ENCODE measurements around the gene KNCN.
A peak's percentile ranks its signal among the peaks of the same experiment; 100 is the strongest.

Gene KNCN

DNA sequence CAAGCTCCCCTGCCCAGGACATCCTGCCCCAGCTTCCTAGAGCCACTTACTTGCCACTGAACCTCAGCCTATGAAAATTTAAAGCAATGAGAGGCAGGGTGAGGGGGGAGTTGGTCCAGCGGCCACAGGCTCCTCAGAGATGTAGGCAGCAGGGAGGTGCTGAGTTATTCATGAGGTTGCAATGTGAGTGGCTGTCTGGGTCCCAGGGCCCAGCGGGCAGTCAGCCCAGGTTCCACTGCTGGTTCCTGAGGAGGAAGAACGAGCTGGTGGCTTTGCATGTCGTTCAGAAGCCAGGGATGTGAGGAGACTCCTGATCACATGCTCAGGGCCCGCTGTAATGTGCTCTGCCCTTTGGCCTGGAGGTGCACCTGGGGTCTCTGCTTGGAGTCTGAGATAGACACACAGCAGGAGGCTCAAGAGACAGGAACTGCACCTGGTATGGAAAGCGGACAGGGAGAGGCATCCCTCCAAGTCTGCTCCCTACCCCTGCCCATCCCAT is at the start of gene KNCN:
Gene KNCN, minus strand, starts transcription at position 51 of the 499 bp plus-strand sequence. CDS start 432 bp downstream, outside the sequence.
- no peak for DNase-seq (ENCODE audit: low spot score)

DNA sequence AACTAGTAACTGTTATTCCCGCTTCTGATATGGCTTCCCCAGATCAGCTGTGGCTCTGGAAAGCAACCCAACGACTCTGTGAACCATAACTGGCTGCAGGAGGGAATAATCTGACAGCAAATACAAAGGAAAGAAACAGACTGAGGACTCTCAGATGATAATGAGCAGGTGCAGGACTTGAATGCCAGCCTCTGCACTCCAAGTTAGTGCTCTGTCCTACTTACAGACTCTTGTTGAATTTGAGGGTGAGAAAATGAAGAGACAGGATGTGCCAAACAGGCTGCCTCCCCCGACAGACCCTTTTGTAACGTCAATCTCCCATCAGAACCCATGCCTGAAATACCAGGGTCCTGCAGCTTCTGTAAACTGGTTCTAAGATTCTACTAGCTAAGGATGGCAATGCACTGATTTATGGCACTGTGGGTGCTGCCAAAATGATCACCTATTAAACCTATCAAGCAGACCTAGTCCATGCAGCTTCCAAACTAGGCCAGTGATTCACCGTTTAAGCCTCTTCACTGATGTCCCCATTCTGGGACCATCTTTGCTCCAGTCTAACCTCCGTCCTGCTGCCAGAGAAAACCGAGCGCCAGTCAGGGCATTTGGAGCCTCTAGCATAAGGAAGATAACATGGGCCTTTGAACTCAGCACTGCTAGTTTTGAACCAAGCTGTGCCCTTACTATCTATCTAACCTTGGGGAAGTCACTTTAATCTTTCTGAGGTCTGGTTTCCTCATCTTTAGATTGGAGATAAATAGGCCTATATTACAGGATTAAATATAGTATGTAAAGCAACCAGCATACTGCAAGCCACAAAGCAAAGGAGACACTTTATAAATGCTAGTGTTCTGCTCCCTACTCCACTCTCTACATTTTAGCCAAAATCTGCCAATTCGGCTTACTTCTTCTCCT is 47.9 kb upstream of the KNCN start:
- DNase-seq (ENCODE audit: low spot score) = no peak

- DNase-seq (ENCODE audit: low spot score) = no peak
Observed at GRCh38 chr1:46596846-46597245, 45.4 kb upstream of the KNCN start.

DNA sequence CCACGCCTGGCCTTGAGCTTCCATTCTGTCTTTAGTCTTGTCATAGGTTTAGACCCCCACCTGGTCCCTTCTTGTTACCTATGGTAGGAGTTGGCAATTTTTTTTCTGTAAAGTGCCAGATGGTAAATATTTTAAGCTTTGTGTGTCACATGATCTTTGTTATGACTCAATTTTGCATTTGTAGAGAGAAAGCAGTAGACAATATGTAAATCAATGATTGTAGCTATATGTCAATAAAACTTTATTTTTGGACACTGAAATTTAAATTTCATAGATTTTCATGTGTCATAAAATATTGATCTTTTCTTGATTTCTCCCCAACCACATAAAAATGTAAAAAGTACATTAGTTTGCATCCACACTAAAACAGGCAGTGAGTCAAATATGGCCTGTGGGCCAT is 44.6 kb upstream of the KNCN start:
- no peak for DNase-seq (ENCODE audit: low spot score)

- DNase-seq (ENCODE audit: low spot score) = no peak
Observed at GRCh38 chr1:46595127-46595526, 43.7 kb upstream of the KNCN start.

- DNase-seq (ENCODE audit: low spot score) = no peak
Observed at GRCh38 chr1:46594063-46594462, 42.6 kb upstream of the KNCN start.

DNA sequence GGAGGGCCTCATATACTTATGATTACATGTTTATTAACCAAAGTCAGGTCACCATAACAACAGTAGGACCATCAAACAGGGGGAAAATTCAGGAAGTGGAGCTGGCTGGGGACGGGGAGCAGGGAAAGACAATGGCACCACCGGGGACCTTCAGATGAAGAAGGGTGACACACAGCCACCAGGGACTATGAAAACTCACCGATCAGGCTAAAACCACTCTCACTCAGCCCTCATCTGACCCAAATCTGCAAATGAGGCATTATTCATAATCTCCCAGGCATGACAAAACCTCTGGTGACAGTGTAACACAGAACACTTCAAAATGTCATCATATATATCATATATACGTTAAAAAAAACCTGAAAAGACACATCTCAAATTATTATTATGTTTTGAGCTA is 41.4 kb upstream of the KNCN start:
- DNase-seq (ENCODE audit: low spot score) = no peak

GRCh38 chr1:46589529-46589928 is 38.1 kb upstream of the KNCN start:
- DNase-seq (ENCODE audit: low spot score) = no peak

DNA sequence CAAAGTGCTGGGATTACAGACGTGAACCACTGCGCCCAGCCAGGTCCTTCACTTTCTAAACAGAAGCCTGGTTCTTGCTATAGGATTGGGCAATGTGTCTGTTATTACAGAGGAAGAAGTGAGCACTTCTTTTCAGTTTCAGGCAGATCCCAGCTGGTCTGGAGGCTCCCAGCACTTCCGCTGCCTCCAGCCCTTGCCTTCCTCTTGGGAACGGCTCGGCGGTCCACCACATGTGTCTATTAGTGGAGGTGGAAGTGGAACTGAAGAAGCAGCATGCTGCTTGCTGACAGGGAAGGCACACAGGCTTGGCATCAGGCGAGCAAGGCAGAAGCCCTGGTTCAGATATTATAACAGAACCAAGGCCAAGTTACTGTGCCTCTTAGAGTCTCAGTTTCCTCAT is 35.6 kb upstream of the KNCN start:
- no peak for DNase-seq (ENCODE audit: low spot score)

DNA sequence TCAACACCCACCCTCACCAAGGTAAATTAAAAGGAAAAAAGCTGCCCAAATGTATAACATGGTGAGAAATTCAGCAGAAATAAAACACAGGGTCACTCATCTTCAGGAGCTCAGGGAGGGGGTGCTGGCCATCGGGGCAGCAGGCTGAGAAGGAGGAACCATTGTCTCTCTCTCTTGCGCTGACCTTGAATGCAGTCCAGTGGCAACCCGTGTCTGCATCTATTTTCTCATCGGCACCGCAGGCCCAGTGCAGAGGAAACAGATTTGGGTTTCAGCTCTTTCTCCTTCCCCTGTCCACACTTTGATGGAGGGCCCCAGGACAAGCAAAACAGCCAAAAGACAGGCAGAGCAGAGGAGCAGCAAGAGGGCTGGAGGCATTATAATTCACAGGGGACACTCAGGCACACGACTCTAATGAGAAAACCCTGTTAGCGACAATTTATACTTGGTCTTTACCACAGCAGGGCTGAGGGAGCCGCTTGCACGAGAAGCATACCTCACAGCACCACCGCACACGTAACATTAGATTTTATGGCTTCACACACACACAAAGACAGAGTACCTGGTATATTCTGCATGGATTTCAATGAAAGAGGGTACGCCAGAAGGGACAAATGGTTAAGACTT is 34.0 kb upstream of the KNCN start:
- DNase-seq (ENCODE audit: low spot score) = no peak

GRCh38 chr1:46583494-46583893 is 32.0 kb upstream of the KNCN start:
- DNase-seq (ENCODE audit: low spot score) = no peak

- DNase-seq (ENCODE audit: low spot score) = no peak
Observed at GRCh38 chr1:46582972-46583371, 31.5 kb upstream of the KNCN start.

GRCh38 chr1:46581681-46582455 is 30.4 kb upstream of the KNCN start:
- DNase-seq (ENCODE audit: low spot score) = no peak

DNA sequence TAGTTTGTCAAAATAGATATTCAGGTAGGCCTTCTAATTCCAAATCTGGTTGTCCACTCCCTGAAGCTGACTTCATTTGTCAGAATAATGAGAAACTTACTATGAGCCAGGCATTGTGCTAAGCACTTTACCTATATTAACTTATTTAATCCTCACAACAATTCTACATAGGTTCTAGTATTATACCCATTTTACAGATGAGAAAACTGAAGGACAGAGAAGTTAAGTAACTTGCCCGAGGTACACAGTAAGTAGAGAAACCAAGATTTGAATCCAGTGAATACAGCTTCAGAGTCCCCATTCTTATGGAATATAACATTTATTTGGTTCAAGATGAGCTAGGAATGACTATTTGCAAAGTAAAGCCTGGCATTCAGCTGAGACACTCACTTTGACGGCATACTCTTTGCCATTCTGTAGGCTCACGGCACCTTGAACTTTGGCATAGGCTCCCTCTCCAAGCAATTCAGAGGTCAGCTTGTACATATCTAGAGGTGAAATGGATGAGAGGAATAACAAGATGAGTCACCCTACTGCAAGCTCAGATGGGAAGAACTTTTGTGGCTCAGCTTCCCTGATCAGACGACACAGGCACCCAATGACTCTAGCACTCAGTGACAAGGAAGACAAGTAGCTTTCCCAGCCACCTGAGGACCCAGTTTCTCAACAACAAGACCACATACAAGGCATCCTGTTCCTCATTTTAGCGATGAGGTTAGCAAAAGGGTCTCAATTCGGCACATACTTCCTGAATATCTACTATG is 28.9 kb upstream of the KNCN start:
- DNase-seq (ENCODE audit: low spot score) = no peak

- no peak for DNase-seq (ENCODE audit: low spot score)
Observed at GRCh38 chr1:46577671-46578070, 26.2 kb upstream of the KNCN start.

DNA sequence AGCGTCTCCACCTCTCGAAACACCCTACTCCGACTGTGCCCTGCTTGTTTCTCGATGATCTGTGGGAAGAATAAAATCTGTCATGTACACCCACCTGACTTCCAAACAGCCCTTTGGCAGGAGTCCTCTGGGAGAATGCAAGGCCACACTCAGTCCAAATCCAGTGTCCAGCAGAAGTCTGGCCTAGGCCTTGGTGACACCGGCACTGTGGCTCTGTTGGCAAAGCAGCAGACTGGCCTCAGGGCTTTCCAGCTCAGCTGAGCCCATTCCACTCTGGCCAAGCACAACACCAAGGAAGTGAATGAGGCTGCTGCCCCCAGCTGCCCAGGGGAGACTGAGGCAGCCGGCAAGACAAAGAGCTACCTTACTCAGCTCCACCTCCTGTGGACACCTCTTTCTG is 25.1 kb upstream of the KNCN start:
- DNase-seq (ENCODE audit: low spot score) = no peak

- no peak for DNase-seq (ENCODE audit: low spot score)
Observed at GRCh38 chr1:46575778-46576177, 24.3 kb upstream of the KNCN start.

- no peak for DNase-seq (ENCODE audit: low spot score)
Observed at GRCh38 chr1:46575300-46575699, 23.9 kb upstream of the KNCN start.

- no peak for DNase-seq (ENCODE audit: low spot score)
Observed at GRCh38 chr1:46571691-46572225, 20.3 kb upstream of the KNCN start.

DNA sequence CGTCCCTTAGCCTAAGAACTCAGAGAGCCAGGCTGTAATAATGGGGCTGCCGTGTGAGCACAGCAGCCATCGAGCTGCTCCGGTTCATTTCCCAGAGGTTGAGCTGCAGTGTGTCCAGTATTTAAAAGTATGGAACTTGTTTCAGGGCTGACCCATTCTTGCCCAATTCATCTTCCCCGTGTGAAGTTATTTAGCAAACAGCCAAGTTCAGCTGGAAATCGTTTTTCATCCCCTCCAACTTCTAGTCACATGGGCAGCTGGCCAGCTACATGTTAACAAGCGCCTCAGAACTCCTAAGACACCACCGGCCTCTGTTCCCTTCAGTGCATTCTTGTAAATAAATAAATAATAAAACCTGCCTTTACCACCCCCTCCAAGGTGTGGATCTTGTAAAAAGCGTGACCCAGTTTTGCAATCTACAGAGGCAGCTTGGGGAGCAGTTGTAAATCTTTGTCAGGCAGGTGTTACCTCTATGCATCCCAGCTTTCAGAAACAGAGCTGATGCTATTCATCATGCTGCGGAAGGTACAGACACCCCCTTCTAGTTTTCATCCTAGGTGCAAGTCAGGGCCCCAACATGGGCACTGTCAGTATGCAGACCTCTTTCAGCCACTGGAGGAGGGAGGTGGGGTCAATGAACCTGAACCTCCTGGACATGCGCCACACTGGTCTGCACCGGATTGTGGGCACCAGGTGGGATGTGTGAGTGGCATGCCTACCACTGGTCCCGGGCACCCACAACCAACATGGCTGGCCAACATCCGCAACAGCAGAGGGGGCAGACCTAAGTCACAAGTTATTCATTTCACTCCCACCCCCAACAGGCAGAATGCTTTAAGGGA is 18.7 kb upstream of the KNCN start:
- peak; percentile 30 for DNase-seq (ENCODE audit: low spot score)

DNA sequence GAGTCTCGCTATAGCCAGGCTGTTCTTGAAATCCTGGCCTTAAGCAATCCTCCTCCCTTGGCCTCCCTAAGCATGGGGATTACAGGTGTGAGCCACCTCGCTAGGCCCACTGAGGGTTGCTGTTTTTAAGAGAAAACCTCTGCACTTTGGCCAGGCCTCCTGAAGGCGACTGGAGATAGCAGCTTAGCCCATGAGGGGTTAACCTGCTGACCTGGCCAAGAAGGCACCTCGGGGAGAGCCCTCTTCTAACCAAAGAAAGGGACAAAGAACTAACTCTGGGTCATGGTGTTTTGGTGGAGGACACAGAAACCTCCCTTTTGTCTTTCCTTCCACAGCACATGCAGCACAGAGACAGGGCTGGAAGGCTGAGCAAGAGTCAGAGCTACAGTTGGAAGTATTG is 17.7 kb upstream of the KNCN start:
- DNase-seq (ENCODE audit: low spot score) = no peak
